ENCODE measurements around the gene ST6GALNAC5.

Gene ST6GALNAC5

DNA sequence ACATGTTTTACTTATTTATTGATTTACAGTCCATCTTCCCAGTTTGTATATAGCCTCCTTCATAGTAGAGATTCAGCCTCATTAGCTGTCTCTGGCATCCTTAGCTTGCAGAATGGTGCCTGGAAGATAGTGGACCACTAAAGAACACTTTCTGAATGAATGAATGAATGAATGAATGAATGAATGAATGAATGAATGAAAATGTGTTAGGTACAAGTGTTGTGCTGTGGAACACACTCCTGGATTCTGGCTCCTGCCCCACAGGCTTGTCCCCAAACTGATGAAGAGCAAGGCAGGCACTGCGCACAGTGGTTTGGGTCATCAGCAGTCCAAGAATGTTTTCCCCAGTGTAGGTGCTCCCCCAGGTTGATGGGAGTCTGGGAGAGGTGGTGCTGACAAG, 159.4 kb downstream of the ST6GALNAC5 start:
- no peak for DNase-seq (ENCODE audit: low read depth)
- no peak for TF ChIP-seq CTCF (conservative IDR thresholded peaks at IDR 0.05; ENCODE audit: low read depth, low read length)
- H3K4me3 ChIP-seq (ENCODE audit: low read length): no peak overlapping the region

DNA sequence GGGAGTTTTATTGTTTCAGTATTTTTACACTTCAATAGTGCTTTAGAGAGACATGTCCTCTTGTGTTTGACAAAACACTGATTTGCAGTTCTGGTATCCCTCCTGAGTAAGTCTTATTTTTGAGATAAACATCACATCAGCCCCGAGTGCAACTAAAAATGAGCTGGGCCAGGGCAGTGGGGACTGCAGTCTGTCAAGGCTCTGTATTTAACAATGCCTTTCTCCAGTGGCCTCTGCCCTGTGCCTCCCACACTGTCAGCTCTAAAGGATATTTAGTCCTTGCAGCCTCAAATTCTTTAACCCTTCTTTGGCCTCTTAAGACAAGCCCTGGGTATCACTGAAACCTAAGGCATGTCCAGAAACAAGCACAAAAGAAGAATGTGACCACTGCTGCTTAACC, 160.6 kb downstream of the ST6GALNAC5 start:
- TF ChIP-seq CTCF (conservative IDR thresholded peaks at IDR 0.05; ENCODE audit: low read depth, low read length): no peak
- H3K4me3 ChIP-seq (ENCODE audit: low read length): no peak overlapping the region
- DNase-seq (ENCODE audit: low read depth): no peak

- TF ChIP-seq CTCF (conservative IDR thresholded peaks at IDR 0.05; ENCODE audit: low read depth, low read length): no peak
- no peak overlapping the region for H3K4me3 ChIP-seq (ENCODE audit: low read length)
- no peak for DNase-seq (ENCODE audit: low read depth)
Measured at GRCh38 chr1:77030401-77031105, 163.3 kb downstream of the ST6GALNAC5 start.

- no peak for TF ChIP-seq CTCF (conservative IDR thresholded peaks at IDR 0.05; ENCODE audit: low read depth, low read length)
- DNase-seq (ENCODE audit: low read depth): no peak
- H3K4me3 ChIP-seq (ENCODE audit: low read length): no peak overlapping the region
Measured at GRCh38 chr1:77031106-77031662, 163.9 kb downstream of the ST6GALNAC5 start.

DNA sequence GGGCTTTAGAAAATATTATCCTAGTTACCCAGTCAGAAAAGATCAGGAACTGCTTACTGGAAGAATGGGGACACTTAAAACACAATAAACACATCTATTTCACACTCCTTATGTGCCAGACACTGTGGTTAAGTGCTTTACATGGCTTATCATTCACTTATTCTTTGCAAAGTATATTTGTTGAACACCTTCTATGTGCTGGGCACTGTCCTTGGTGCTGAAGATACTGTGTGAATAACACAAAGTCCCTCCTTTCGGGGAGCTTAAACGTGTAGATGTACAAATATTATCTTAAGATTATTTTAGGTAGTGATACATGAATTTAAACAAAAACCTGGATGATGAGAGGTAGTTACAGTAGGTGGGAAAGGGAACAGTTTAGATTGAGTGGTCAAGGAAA, 169.3 kb downstream of the ST6GALNAC5 start:
- H3K4me3 ChIP-seq (ENCODE audit: low read length): no peak overlapping the region
- TF ChIP-seq CTCF (conservative IDR thresholded peaks at IDR 0.05; ENCODE audit: low read depth, low read length): no peak
- no peak for DNase-seq (ENCODE audit: low read depth)

DNA sequence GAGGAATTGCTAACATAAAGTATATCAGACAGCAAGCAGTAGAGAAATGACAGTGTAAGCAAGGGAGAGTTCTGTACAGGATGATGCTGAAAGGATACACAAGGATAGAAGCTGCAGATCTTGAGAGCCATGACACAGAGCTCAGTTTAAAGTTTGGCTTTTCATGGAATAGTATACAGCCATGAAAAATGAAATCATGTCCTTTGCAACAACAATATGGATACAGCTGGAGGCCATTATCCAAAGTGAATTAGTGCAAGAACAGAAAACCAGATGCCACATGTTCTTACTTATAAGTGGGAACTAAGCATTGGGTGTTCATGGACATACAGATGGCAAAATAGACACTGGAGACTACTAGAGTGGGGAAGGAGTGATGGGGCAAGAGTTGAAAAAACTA, 169.8 kb downstream of the ST6GALNAC5 start:
- TF ChIP-seq CTCF (conservative IDR thresholded peaks at IDR 0.05; ENCODE audit: low read depth, low read length): no peak
- no peak overlapping the region for H3K4me3 ChIP-seq (ENCODE audit: low read length)
- no peak for DNase-seq (ENCODE audit: low read depth)

DNA sequence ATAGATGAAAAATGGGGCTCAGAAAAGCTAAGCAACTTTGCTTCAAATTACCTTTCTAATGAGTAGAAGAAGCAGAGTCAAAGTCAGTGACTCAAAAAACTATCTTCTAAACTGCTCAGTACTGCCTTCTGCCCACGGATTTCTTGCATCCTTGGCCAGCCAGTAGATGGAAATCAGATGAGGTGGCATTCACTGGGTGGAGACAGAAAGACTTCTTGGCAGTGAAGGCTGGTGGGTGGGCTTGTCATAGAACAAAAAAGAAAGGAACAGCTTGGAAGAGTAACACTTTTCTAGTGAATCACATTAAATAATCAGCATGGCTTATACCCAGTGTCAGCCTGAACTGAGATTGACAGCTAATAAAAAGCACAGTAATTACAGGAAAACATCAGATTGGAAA, 170.7 kb downstream of the ST6GALNAC5 start:
- H3K4me3 ChIP-seq (ENCODE audit: low read length): no peak overlapping the region
- no peak for TF ChIP-seq CTCF (conservative IDR thresholded peaks at IDR 0.05; ENCODE audit: low read depth, low read length)
- no peak for DNase-seq (ENCODE audit: low read depth)

All from retinal pigment epithelial cell (primary cell).